ENCODE measurements around the gene C1orf116.
A peak's percentile ranks its signal among the peaks of the same experiment; 100 is the strongest.

C1orf116 gene

DNA sequence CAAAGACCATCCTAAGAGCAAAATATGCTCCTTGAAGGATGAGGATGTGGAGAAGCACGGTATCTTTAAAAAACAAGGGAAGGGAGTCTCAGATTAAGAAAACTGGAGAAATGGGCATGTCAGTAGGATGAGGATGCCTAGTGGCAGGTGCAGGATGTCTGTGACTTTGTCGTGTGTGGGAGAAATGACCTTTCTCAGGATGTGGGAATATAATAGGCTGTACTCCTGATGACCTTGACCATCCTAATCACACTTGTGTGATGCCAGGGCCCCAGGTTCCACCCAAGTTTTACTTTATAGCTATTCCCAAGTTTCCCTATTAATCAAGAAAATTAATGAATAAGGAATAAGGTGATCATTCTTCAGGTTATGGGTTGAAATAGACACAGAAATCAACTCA is 12.9 kb downstream of the C1orf116 start:
- DNase-seq (ENCODE audit: low spot score): no peak

DNA sequence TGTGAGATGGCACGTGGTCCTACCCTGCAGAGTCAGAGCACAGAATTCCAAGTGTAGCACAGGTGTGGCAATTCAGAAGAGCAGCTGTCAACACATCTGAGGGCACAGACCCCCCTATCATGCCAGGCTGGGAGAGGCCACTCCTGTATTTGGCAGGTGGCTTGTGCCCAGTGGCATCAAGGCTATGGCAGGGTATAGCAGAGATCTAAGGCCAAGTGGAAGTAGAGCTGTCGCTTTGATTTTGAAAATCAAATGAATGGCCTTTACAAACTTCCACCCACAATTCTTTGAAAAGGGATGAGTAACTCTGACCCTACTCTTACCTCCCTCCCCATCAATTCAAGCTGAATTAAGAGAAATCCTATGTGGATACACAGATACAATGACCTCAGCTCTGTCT is 13.4 kb downstream of the C1orf116 start:
- DNase-seq (ENCODE audit: low spot score): no peak

DNA sequence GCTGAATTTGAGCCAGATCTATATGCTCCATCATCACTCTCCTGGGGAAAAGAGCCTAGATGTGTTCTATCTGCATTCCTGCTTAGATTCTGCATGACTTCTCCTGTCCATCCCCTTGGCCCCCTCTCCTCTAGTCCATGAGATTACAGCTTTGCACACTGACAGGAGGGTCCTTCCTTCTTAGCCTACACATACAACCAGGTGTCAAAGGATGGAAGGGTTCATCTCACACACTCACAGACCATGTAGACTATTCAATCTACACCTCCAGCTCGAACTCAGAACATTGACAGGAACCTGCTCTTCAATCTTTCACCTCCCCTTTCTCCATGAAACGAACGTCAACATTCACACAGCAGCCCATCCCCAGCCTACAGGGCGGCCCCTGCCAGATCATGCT is 13.8 kb downstream of the C1orf116 start:
- DNase-seq (ENCODE audit: low spot score): no peak

DNA sequence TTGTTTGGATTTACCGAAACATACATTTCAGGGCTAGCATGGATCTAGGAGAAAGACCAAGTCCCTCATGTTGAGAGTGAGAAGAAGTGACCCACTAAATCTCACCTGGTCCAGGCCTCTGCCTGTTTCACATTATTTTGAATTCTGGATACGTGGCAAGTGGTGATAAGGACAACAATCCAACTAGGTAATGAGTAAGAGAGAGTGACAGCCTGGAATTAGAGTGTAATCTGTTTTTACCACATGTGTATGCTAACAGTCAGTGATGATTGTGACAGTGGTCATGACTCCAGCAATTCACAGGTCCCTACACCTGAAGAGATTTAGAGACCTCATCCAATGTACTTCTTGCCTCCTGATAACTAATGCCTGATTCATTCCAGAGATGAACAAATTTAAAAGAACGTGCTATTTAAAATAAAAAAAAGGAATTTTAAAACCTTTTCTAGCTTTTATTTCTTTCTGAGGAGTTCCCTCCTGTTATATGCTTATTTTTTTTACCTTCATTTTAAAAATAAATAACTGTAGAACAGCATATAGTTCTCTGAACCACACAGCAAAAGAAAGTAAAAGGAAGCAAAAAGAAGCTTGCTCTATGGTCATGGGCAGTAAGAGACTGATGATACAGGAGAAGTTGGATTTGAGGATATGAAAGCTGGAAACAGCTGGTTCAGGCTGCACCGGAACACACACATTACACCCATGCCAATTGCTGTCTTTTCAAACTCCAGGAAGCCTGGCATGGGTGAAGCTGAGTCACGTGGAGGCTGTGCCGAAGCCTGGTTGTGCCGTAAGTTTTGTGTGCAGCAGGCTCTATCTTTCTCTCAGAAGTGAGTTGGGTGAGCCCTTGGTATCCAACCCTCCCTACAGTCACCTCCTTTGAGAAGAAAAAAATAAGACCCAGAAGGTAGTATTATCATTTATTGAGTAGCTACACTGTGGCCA is 14.7 kb downstream of the C1orf116 start:
- peak; percentile 45 for DNase-seq (ENCODE audit: low spot score)

DNA sequence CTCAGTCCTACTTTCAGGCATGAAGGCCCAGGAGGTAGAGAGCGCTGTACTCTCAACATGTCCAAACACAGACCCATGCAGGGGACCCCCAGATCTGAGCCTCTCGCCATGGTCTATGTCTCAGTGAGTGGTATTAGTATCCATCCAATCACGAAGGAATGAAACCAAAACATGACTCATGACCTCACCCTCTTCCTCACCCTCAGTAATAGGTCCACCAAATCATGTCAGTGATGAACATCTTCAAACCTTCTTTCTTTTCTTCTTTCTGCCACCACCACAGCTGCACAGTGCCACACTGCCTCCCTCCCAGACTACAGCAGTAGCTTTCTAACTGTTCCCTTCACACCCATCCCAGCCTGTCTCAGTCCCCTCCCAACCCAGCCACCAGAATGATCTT is 16.8 kb downstream of the C1orf116 start:
- DNase-seq (ENCODE audit: low spot score): no peak

DNA sequence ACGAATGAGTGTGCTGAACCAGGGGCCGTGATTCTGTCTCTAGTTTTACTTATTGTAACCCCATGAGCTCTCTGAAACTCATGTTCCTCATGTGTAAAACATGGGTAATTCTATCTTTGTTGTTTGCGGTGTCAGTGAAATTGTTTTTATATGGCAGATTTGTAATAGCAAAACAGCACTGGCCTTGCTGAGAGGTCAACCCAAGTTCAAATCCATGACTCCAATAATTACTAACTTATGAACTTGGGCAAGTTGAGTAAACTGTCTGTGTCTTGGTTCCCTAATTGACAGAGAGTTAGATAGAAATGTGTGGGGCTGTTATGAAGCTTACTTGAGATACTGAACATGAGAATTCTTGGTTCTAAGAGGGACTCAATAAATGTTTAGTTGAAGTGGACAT is 17.8 kb downstream of the C1orf116 start:
- no peak for DNase-seq (ENCODE audit: low spot score)

DNA sequence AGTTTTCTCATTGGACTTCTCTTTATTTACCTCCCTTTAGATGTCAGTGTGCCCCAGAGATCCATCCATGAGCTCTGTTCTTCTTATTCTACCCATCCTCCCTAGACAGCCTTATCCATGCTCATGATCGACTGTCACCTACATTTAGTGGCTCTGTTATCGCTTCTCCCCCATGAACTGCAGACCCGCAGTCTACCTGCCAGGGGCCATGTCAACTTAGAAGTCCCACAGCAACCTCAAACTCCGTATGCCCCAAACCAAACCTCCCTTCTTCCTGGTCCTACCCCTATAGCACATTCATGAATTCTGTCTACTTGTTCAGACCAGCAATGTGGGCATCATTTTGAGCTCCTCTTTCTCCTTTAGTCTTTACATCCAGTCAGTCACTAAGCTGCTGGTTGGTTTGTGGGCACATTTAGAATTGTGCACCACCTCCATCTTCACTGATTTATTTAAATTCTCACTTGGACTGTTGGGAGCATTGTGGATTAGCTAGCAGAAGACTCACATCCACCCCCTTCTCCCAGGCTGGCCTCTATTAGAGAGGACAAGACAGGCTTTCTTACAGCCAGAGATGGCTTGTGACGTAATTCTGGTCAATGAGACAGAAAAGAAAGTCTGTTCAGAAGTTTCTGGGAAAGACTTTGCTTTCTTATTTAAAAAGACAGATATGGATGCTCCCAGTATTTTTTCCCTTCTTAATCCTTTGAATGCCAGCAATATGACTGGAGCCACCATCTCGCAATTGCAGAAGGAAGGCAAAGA is 19.1 kb downstream of the C1orf116 start:
- DNase-seq (ENCODE audit: low spot score): no peak

DNA sequence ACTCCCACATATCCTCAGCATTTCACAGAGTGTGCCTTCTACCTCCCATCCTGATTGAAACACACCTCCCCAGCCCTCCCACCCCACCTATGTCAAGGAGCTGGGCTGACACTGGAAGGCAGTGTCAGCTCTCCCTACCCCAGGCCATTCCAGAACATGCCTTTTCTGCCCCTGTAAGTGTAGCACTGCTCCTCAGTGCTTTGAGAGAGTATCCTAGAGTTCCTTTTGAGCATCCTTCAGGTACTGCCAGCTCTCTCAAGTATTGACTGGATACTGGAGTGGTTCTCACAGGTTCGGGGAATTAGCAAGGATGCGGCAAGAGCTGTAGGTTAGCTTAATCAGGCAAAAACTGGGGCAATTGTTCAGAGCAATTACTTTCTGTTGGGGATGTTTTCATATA is 21.8 kb downstream of the C1orf116 start:
- no peak for DNase-seq (ENCODE audit: low spot score)

DNA sequence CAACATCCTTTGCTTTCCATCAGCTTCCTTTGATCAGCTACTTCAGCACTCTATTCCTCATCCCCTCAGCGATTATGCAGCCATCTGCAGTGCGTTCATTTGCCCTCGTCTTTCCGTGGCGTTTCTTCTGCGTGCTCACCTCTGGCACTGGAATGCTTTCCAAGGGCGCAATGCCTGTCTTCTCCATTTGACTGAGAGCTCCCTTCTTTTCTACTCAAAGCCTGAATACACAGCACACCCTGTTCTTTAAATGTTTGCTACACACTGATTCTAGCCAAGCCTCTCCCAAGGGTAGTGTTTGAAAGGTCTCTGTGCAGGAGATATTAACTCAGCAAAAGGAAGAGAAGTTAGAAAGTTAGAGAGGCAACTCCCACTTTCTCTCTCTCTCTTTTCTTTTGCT is 22.6 kb downstream of the C1orf116 start:
- DNase-seq (ENCODE audit: low spot score): no peak

DNA sequence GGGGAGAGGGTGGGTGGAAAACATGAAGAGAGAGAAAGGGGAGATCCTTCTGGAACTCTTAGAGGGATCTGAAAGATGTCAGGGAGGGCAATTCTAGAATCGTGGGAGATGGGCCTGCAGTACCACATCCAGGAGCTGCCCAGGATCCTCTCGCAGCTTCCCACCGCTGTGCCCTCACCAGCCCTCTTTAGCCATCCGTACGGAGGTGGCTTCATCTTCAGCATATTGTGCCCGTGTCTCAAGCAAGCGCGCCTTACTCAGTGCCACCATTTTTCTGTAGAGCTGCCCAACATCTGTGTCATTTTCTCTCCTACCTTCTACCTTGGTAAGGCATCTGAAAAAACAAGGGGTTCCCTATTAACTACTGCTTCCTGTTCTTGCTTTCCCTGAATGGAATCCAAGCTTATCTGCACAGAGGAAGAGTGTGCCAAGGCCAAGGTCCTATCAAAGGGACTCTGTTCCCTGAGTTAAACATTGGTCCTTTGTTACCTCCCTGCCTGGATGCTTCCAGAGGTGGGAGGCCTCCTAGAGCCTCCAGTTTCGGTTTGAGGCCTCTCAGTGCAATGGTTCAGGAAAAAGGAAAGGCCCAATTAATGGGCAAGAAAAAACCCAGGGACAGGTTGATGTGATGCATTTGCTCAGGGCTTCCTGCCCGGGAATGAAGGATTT is 23.2 kb downstream of the C1orf116 start:
- no peak for DNase-seq (ENCODE audit: low spot score)

DNA sequence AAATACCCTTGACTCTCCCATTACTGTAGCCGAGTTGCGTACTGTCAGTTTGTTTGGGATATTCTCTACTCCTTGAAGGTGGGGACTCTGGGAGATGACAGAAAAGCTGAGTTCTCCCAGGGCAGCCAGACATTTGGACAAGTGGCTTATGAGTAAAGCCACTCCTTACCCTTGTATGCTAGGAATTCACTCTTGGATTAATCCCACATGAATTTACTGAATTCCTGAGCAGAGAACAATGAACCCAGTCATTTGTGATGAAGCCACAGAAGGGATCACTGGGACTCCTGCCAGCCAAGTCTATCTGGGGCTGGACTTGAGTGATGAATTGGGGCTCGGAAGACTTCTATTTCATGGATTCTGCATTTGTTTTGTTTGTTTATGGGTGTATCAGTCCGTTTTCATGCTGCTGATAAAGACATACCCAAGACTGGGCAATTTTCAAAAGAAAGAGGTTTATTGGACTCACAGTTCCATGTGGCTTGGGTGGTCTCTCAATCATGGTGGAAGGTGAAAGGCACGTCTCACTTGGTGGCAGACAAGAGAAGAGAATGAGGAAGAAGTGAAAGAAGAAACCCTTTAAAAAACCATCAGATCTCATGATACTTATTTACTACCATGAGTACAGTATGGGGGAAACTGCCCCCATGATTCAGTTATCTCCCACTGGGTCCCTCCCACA is 25.1 kb downstream of the C1orf116 start:
- peak; percentile 55 for DNase-seq (ENCODE audit: low spot score)

DNA sequence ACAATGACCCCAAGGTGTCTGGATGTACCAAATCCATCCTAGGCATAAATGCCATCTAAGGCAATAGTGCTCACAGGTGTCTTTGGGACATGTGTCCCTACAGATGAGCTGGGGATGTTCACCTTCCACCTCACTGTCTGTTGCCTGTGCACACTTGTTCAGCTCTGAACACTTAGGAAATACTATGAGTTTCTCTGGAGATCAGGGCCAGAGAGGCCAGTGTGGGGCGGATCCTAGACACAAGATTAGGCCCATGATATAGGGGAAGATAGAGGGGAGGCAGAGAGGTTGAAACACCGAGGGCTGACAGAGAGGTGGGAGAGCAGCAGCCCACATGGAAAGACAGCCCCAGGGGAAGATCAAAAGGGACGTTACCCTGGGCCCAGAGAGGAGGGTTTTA is 25.6 kb downstream of the C1orf116 start:
- no peak for DNase-seq (ENCODE audit: low spot score)

DNA sequence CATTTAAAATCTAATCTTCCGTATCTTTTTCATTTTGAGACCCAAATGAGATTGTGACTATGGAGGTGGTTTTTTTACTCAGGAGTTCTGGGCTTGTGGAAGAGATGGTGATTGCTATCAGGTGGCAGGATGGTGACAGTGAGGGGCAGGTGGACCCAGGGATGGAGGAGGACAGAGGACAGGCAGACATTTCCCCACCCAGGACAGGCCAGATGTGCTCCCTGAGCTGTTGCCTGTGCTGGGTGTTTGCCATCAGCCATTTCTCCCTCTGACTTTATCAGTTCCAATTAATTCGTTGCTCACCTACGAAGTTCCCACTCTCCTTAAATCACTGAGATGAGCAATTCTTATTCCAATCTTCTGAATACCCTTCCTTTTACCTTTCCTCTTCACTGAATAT is 26.5 kb downstream of the C1orf116 start:
- no peak for DNase-seq (ENCODE audit: low spot score)

DNA sequence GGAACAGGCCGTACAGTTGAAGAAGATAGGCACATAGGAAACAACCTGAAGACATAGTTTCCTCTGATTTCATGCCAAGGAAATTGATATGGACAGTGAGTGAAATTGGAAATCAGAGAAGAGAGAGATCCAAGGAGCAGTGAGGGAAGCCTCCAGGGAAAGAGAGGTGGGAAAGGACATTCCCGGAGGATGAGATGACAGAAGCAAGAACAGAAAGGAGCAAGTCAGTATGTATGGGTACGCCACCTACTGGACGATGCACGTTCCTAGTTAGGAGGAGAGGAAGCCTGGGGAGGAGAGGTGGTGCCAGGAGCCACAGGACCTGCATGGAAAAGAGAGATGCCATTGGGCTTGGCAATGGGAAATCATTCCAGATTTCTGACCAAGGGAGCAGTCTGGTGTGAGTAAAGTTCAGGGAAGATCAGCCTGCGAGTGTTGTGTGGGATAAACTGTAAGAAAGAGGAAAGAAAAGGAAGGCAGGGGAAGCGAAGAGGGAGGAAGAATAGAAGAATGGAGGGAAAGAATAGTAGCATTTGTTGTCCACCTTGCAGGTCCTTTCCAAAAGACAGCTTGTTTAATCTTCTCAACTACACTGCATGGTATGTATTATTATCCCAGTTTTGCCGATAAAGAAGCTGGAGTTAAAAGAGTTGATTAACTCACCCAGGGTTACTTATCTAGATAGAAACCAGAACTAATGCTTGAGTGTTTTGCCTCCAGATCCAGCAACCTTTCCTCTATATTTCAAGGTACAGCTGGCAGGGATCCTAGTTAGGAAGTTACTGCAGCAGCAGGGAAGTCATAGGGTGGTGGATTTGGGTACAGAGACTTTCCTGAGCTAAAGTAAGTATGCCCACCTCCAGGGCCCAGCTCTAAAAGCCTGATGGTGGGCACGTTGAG is 27.4 kb downstream of the C1orf116 start:
- DNase-seq (ENCODE audit: low spot score): peak; percentile 60

DNA sequence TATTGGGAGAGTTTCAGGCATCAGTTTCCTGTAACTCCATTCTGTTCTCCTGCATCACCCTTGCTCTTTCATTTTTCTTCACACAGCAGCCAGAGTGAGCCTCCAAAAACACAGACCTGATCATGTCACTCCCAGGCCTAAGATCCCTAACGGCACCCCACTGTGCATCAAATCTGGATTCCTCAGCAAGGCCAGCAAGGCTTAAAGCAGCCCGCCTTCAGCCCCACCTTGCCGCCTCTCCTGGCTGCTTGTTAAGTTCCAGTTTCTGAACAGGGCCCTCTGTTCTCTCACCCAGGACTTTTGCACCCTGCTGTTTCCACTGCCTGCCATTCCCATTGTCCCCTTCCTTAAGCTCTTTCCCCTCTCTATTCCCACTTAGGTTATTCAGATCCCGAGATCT is 29.3 kb downstream of the C1orf116 start:
- no peak for DNase-seq (ENCODE audit: low spot score)

DNA sequence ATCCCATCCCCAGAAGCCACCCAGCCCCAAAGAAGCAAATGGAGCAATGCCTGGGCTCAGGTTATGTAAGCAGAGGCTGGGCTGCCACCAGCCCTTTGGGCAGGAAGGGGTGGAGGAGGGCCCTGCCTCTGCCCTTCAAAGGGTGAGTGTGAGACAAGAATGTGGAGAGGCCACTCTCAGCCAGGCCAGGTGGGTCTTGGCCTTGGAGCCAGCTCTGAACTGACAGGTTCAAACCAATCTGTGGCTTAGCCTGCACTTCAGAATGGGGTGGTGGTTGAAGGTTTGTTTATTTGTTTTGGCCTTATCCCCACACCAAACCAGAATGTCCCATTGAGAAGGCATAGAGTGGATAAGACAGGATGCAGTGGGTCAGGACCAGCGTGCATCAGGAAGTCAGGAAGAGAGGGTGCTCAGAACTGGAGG is 29.8 kb downstream of the C1orf116 start:
- no peak for DNase-seq (ENCODE audit: low spot score)

DNA sequence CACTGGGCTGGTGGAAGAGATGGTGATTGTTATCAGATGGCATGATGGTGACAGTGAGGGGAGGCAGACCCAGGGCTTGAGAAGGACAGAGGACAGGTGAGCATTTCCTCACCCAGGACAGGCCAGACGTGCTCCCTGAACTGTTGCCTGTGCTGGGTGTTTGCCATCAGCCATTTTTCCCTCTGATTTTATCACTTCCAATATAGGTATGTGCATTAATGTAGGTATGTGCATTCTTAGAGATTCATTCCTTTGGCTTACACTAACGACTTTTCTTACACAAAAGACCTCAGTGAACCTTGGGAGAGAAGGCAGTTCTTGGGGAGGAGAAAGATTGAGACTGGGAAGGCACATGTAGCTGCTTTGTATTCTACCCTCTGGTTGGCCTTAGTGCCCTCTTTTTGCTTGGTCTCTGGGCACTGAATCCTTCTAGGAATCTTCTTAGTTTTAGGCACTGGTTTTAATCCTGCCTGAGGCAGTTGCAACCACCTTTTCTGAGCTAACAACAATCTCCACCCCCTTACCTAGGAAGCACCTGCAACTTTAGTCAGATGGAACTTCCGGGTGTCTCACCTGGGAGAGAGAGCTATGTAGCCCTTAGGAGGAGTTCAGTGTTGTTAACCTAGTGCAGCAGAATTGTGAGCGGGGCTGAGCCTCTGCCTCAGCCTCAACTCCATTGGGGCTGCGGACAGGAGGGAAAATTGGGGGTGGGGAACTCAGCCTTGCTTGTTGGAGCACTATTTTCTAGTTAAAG is 30.9 kb downstream of the C1orf116 start:
- DNase-seq (ENCODE audit: low spot score): no peak

DNA sequence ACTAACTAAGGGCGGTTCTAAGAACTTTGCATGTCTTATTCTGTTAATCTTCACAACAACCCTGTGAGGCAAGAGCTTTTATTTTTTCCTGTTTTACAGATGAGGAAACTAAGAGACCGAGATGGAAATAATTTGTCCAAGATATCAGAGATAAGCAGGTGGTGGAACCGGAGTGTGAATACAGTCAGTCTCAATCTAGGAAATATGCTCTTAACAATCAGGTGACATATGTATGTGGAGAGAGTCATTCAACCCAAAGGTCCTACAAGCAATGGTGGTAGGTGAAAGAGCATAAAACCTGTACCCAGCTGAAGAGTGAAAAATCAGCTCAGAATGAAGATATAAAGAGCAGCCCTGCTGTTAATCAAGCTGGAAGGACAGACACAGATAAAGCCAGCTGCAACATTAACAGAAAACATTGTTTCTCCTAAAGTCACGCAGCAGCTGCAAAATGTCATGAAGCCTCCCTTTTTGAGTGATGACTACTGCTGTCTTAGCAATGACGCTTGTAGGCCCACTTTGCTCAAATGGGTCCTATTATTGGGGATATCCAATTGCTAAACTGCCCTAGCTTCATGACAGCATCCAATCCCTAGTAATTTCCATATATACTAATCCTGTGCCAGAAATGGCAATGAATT is 31.8 kb downstream of the C1orf116 start:
- DNase-seq (ENCODE audit: low spot score): no peak

DNA sequence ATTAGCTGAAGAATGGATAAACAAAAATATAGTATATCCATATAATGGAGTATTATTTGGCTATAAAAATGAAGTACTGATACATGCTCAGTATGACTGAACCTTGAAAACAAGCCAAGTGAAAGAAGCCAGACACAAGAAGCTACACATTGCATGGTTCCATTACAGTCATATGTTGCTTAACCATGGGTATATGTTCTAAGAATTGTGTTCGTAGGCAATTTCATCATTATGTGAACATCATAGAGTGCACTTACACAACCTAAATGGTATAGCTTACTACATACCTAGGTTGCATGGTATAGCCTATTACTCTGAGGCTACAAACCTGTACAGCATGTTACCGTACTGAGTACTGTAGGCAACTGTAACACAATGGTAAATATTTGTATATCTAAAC is 33.7 kb downstream of the C1orf116 start:
- no peak for DNase-seq (ENCODE audit: low spot score)

DNA sequence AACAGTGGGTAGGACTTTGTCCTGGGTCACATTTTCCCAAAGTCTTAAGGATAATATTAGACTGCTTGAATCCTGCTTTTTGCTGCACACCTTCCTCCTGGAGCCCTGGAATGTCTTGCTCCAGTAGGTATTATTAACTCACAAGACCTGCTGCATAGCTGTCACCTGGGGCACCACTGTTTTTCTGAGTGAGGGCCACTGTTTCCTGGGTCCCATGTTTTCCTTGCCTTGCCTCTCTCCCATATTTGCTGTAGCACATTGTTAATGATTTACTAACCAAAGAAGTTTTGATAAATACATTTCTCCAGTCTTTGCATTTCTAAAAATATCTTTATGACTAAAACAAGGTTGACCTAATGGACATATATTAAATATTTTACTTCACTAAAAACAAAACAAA is 39.8 kb downstream of the C1orf116 start:
- DNase-seq (ENCODE audit: low spot score): no peak
